ENCODE data around the gene SCFD2. TPM values are rescaled to one million over a fixed set of nuclear protein-coding genes. Genes with fewer than 3 reads are reported as not detected.

SCFD2 gene
- total and polyA plus RNA-seq, 2 donors (not counting 3 experiments of a cell fraction or from before 2014, with no cell fraction given) = 12.3 to 22.8 TPM

DNA sequence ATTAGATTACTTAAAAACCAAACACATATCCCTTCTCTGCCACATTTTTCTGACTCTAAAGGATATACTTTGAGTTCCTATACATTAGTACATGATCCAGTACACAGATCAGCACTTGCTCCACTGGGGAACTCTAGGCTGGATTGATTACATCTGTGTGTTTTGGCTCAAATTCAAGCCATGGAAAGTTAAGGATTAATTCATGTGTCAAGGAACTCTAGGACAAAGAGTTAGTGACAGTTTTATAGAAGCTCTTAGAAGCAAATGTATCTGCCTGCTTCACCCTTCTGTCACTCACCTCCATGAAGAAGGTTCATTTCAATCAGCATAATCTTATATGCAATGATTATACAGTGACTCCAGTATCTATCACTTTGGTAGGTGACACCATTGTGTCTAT is 43.2 kb downstream of the SCFD2 start:
- Histone ChIP-seq H3K9ac (replicated peaks; ENCODE audit: extremely low read depth, insufficient read depth, low read length) (no peak overlapping the region), H3K36me3 (ENCODE audit: control insufficient read depth in 2 of 2, extremely low read depth in 1 of 2, insufficient read depth in 2 of 2, low read length in 2 of 2) (no peaks in the 10 kb centered on the region), H3K79me2 (ENCODE audit: control insufficient read depth, insufficient read depth, low read length) (no peaks in the 10 kb centered on the region), H3K9me1 (replicated peaks; ENCODE audit: control insufficient read depth, extremely low read depth, insufficient read depth, low read length) (no peaks in the 10 kb centered on the region), H3K4me1 (ENCODE audit: control insufficient read depth, extremely low read depth, insufficient read depth, low read length) (peaks cover 29% of the 10 kb centered on the region), H3K27ac (ENCODE audit: insufficient read depth, low read depth, low read length) (peak overlapping the region; percentile 10), H3K4me2 (ENCODE audit: insufficient read depth, low read length) (peak overlapping the region; percentile 32), H2AFZ (ENCODE audit: low read depth, low read length) (no peak overlapping the region), H3K4me3 (replicated peaks in 1 of 3; ENCODE audit: insufficient read depth in 1 of 3, low read depth in 1 of 3, low read length in 3 of 3) (no peak overlapping the region), H3K9me3 (replicated peaks; ENCODE audit: control insufficient read depth, insufficient read depth, low read length) (no peaks in the 10 kb centered on the region), H4K20me1 (replicated peaks; ENCODE audit: control insufficient read depth, extremely low read depth, insufficient read depth, low read length) (no peaks in the 10 kb centered on the region), H3K27me3 (ENCODE audit: control insufficient read depth in 2 of 2, insufficient read depth in 2 of 2, low read length in 2 of 2) (no peaks in the 10 kb centered on the region)
- FAIRE-seq (no peak), DNase-seq (ENCODE audit: low read depth, low spot score) (peak; percentile 67)
- dilution Hi-C loops (cut with MboI; ENCODE audit: extremely low pct_ligation_motif_present, low sequenced_read_pairs) (no loop called here), intact Hi-C loops (cut with micrococcal nuclease) (loop anchor here (5.0 kb wide), 1 partner anchor 235 kb away; no protein-coding TSS in a partner anchor)
- POLR2A ChIA-PET = no interaction called here
- TF ChIP-seq FOS (IDR thresholded peaks at IDR 0.05; ENCODE audit: borderline replicate concordance, insufficient read depth, low read length) = no peak
- TF ChIP-seq, protein P1, sequence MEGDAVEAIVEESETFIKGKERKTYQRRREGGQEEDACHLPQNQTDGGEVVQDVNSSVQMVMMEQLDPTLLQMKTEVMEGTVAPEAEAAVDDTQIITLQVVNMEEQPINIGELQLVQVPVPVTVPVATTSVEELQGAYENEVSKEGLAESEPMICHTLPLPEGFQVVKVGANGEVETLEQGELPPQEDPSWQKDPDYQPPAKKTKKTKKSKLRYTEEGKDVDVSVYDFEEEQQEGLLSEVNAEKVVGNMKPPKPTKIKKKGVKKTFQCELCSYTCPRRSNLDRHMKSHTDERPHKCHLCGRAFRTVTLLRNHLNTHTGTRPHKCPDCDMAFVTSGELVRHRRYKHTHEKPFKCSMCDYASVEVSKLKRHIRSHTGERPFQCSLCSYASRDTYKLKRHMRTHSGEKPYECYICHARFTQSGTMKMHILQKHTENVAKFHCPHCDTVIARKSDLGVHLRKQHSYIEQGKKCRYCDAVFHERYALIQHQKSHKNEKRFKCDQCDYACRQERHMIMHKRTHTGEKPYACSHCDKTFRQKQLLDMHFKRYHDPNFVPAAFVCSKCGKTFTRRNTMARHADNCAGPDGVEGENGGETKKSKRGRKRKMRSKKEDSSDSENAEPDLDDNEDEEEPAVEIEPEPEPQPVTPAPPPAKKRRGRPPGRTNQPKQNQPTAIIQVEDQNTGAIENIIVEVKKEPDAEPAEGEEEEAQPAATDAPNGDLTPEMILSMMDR (IDR thresholded peaks at IDR 0.05; ENCODE audit: extremely low read depth in 1 of 2, insufficient read depth in 1 of 2, low read depth in 1 of 2, low read length in 2 of 2) = no peak
- TF ChIP-seq MYC (IDR thresholded peaks at IDR 0.05; ENCODE audit: low read depth, low read length) = no peak
- TF ChIP-seq POLR2AphosphoS5 (IDR thresholded peaks at IDR 0.05; ENCODE audit: insufficient read depth, low read depth, low read length) = no peak
- no peak for TF ChIP-seq POLR2A (IDR thresholded peaks at IDR 0.05; ENCODE audit: low read depth, low read length)
- no TSS peak for BruUV-seq (replicated peaks)
- CTCF ChIA-PET = interaction anchor here (0.6 to 1.2 kb wide), 4 partner anchors 13 to 712 kb away, joined by 3 to 4 read pairs (median 4); no protein-coding TSS in a partner anchor

DNA sequence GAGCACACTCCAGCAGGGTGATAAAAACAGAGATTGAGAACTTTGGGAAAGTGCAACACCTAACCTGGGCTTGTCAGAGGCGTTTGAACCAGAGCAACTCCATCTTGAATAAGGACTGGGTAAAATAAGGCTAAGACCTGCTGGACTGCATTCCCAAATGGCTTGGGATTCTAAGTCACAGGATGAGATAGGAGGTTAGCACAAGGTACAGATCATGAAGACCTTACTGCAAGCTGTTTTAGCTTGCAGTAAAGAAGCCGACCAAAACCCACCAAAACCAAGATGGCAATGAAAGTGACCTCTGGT is 43.9 kb downstream of the SCFD2 start:
- no peaks in the 10 kb centered on the region for H4K20me1 ChIP-seq (replicated peaks; ENCODE audit: control insufficient read depth, extremely low read depth, insufficient read depth, low read length)
- TF ChIP-seq, protein P2, sequence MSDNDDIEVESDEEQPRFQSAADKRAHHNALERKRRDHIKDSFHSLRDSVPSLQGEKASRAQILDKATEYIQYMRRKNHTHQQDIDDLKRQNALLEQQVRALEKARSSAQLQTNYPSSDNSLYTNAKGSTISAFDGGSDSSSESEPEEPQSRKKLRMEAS (IDR thresholded peaks at IDR 0.05; ENCODE audit: insufficient read depth, insufficient read length) = no peak
- TF ChIP-seq, protein P1 (IDR thresholded peaks at IDR 0.05; ENCODE audit: extremely low read depth in 1 of 2, insufficient read depth in 1 of 2, low read depth in 1 of 2, low read length in 2 of 2) = no peak
- TF ChIP-seq POLR2AphosphoS5 (IDR thresholded peaks at IDR 0.05; ENCODE audit: insufficient read depth, low read depth, low read length) (no peak), FOS (IDR thresholded peaks at IDR 0.05; ENCODE audit: borderline replicate concordance, insufficient read depth, low read length) (no peak), MYC (IDR thresholded peaks at IDR 0.05; ENCODE audit: low read depth, low read length) (no peak), EZH2 (IDR thresholded peaks at IDR 0.05; ENCODE audit: borderline replicate concordance, low read depth, low read length, severe bottlenecking) (no peak), POLR2A (IDR thresholded peaks at IDR 0.05; ENCODE audit: low read depth, low read length) (no peak), GATA2 (IDR thresholded peaks at IDR 0.05; ENCODE audit: insufficient read depth, insufficient read length, low read depth, low read length) (no peak), JUN (IDR thresholded peaks at IDR 0.05; ENCODE audit: borderline replicate concordance, insufficient read depth, insufficient read length, low read depth) (no peak)
- no TSS peak for BruUV-seq (replicated peaks)
- H3K4me2 ChIP-seq (ENCODE audit: insufficient read depth, low read length) = peak overlapping the region; percentile 89
- no peak overlapping the region for H2AFZ ChIP-seq (ENCODE audit: low read depth, low read length)
- peak overlapping the region; percentile 98 for H3K27ac ChIP-seq (ENCODE audit: insufficient read depth, low read depth, low read length)
- H3K4me3 ChIP-seq (replicated peaks in 1 of 3; ENCODE audit: insufficient read depth in 1 of 3, low read depth in 1 of 3, low read length in 3 of 3) = no peak overlapping the region
- H3K9me3 ChIP-seq (replicated peaks; ENCODE audit: control insufficient read depth, insufficient read depth, low read length) = no peaks in the 10 kb centered on the region
- H3K36me3 ChIP-seq (ENCODE audit: control insufficient read depth in 2 of 2, extremely low read depth in 1 of 2, insufficient read depth in 2 of 2, low read length in 2 of 2) = no peaks in the 10 kb centered on the region
- H3K79me2 ChIP-seq (ENCODE audit: control insufficient read depth, insufficient read depth, low read length) = no peaks in the 10 kb centered on the region
- POLR2A ChIA-PET = interaction anchor here (1.5 kb wide), 1 partner anchor 44 kb away, joined by 5 read pairs; the partner anchor contains the start of gene SCFD2
- H3K9ac ChIP-seq (replicated peaks; ENCODE audit: extremely low read depth, insufficient read depth, low read length) = peak overlapping the region; percentile 86
- H3K27me3 ChIP-seq (ENCODE audit: control insufficient read depth in 2 of 2, insufficient read depth in 2 of 2, low read length in 2 of 2) = no peaks in the 10 kb centered on the region
- CTCF ChIA-PET = interaction anchor here (0.9 to 3.1 kb wide), 10 partner anchors 14 to 912 kb away, joined by 3 to 22 read pairs (median 4); no protein-coding TSS in a partner anchor
- DNase-seq (ENCODE audit: low read depth, low spot score) = no peak
- dilution Hi-C loops (cut with MboI; ENCODE audit: extremely low pct_ligation_motif_present, low sequenced_read_pairs) = no loop called here
- H3K4me1 ChIP-seq (ENCODE audit: control insufficient read depth, extremely low read depth, insufficient read depth, low read length) = peaks cover 29% of the 10 kb centered on the region
- no peaks in the 10 kb centered on the region for H3K9me1 ChIP-seq (replicated peaks; ENCODE audit: control insufficient read depth, extremely low read depth, insufficient read depth, low read length)
- FAIRE-seq = no peak
- intact Hi-C loops (cut with micrococcal nuclease) = loop anchor here (1.0 to 5.0 kb wide), 5 partner anchors 44 to 911 kb away; partner anchors contain the start of genes FIP1L1 and SCFD2
